SK-N-MC (cell line): ENCODE results near the gene CS.

Experiments used
- EZH2 ChIP-seq: fragments of 200-600 bp; sonication (generic); IDR thresholded peaks from one replicate; pipeline ENCODE4 v1.6.1; 2017; ENCODE audit warnings: antibody characterized with exemption
- POLR2AphosphoS5 ChIP-seq: IDR thresholded peaks from 2 replicates; pipeline ENCODE4 v1.6.1; 2012; ENCODE audit warnings: mild to moderate bottlenecking, low read depth, low read length, borderline replicate concordance

DNA sequence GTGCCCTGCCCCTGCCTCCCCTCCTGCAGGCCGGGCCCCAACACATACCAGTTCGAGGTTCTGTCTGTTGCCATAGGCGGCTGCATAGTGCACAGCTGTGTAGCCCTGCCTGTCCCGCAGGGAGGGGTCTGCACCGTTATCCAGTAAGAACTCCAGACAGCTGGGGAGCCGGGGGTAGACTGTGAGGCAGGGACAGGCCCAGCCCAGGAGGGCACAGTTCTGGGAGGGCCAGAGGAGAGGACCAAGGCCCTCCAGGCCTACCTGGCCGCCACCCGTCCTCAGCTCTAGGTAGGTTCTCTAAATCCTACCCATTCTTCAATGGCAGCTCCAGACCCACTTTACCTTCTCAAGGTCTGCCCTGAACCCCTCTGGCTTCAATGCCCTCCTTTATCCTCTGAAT is 51.4 kb downstream of the CS start:
- no peak for TF ChIP-seq EZH2
- TF ChIP-seq POLR2AphosphoS5: no peak
